Measurements from ENCODE around the gene EEFSEC. TPM values are rescaled to one million over a fixed set of nuclear protein-coding genes. Genes with fewer than 3 reads are reported as not detected.

EEFSEC gene
- total and polyA plus RNA-seq, 4 donors = 9.8 to 20.1 (median 11.6) TPM

DNA sequence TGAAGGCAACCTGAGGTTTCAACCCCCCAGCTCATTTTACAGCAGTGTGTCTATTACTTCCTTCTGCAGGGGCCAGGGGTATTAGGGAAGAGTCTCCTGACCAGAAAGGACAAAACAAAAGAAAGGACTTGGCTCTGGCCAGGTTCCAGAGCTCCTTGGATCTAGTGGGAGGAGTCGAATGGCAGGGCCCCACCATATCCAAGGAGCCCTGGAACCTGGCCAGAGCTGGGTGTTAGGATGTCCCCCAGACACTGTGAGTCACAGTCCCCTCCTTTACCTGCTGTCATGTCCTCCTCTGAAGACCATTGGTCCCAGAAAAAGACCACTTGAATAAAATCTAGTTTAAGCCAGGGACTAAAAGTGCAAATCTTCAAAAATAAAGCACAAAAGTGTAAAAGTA is 113.2 kb downstream of the EEFSEC start:
- DNase-seq (no peak), ATAC-seq (ENCODE audit: insufficient read depth, low FRiP score) (no peak)
- peaks cover 0 to 3% (median 0%) of the 10 kb centered on the region in 4 donors for H3K9me3 ChIP-seq (ENCODE audit: control insufficient read depth in 4 of 4, insufficient read depth in 3 of 4, low read length in 3 of 4)
- H3K9ac ChIP-seq (ENCODE audit: insufficient read depth in 1 of 2, low read length in 2 of 2) = no peak overlapping the region
- no peaks in the 10 kb centered on the region for H3K27me3 ChIP-seq (ENCODE audit: control insufficient read depth in 3 of 3, insufficient read depth in 3 of 3, low read length in 2 of 3)
- TF ChIP-seq, protein P1, sequence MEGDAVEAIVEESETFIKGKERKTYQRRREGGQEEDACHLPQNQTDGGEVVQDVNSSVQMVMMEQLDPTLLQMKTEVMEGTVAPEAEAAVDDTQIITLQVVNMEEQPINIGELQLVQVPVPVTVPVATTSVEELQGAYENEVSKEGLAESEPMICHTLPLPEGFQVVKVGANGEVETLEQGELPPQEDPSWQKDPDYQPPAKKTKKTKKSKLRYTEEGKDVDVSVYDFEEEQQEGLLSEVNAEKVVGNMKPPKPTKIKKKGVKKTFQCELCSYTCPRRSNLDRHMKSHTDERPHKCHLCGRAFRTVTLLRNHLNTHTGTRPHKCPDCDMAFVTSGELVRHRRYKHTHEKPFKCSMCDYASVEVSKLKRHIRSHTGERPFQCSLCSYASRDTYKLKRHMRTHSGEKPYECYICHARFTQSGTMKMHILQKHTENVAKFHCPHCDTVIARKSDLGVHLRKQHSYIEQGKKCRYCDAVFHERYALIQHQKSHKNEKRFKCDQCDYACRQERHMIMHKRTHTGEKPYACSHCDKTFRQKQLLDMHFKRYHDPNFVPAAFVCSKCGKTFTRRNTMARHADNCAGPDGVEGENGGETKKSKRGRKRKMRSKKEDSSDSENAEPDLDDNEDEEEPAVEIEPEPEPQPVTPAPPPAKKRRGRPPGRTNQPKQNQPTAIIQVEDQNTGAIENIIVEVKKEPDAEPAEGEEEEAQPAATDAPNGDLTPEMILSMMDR (IDR thresholded peaks at IDR 0.05; ENCODE audit: control extremely low read depth, extremely low read depth) = no peak
- peaks cover 3 to 19% (median 6%) of the 10 kb centered on the region in 4 donors for H3K36me3 ChIP-seq (ENCODE audit: control insufficient read depth in 4 of 4, insufficient read depth in 4 of 4, low read length in 4 of 4)
- H3K4me3 ChIP-seq = no peak overlapping the region
- H3K4me1 ChIP-seq (ENCODE audit: control insufficient read depth in 5 of 5, insufficient read depth in 5 of 5, low read length in 5 of 5) = peaks cover 0 to 13% (median 0%) of the 10 kb centered on the region in 5 donors
- H3K27ac ChIP-seq (ENCODE audit: low read depth in 1 of 2, low read length in 1 of 2) = no peak overlapping the region
- 38 to 67% methylated on average over 1 of the region's 1 CpG for WGBS, 2 donors

DNA sequence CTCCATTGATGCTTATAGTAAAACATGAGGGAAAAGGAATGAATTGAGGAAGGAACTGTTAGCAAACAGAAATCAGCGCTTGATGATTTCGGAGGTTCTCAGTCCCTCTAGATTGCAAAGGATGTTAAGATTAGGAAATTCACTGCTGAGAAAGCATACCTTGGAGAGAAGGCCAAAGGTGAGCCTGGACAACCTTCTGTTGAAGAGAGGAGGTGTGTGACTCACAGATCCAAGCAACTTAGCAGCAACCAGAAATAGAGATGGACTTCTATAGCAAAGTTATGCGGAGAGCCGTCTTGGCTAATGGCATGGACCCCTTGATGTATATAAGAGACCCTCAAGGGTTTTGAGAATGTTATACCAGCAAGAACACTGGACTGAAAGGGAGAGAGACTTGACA is 114.3 kb downstream of the EEFSEC start:
- 64 to 89% methylated on average over 4 of the region's 4 CpGs for WGBS, 2 donors
- Histone ChIP-seq H3K9ac (ENCODE audit: insufficient read depth in 1 of 2, low read length in 2 of 2) (no peak overlapping the region), H3K27me3 (ENCODE audit: control insufficient read depth in 3 of 3, insufficient read depth in 3 of 3, low read length in 2 of 3) (no peaks in the 10 kb centered on the region), H3K4me3 (no peak overlapping the region), H3K9me3 (ENCODE audit: control insufficient read depth in 4 of 4, insufficient read depth in 3 of 4, low read length in 3 of 4) (peaks cover 0 to 3% (median 0%) of the 10 kb centered on the region in 4 donors), H3K4me1 (ENCODE audit: control insufficient read depth in 5 of 5, insufficient read depth in 5 of 5, low read length in 5 of 5) (peaks cover 0 to 13% (median 0%) of the 10 kb centered on the region in 5 donors), H3K36me3 (ENCODE audit: control insufficient read depth in 4 of 4, insufficient read depth in 4 of 4, low read length in 4 of 4) (peaks cover 3 to 20% (median 6%) of the 10 kb centered on the region in 4 donors), H3K27ac (ENCODE audit: low read depth in 1 of 2, low read length in 1 of 2) (no peak overlapping the region)
- TF ChIP-seq, protein P1 (IDR thresholded peaks at IDR 0.05; ENCODE audit: control extremely low read depth, extremely low read depth) = no peak
- ATAC-seq (ENCODE audit: insufficient read depth, low FRiP score) (no peak), DNase-seq (no peak)

DNA sequence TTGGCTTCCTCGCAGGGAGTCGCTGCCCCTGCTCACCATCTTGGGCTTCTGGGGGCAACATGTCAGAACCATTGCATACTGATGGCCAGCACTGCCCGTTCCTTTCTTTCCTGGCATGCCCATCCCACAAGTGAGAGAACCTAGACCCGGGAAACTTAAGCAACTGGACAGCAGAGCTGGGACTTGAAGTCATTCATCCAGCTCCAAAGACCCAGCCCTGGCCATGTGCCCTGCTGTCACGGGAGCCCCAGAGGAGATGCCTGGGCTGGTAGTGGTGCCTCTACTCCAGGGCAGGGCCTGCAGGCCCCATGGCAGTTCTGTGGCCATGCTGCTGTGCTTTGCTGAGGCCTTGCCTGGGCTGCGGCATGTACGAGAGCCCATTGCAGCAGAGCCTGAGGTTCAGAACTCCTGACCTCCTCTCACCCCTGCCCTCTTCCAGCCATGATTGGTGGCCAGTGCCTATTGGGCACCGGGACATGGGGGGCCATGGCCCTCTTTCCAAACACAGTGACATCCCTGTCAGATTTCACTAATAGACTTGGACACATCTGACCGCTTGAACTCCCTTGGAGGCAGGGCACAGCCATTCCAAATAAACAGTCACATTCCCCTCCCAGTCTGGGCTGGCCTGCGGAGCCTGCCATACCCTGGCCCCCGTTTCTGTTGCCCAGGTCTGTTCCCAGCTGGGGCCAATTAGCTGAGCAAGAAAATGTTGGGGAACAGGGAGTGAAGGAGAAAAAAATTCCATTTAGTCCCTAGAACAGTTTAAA is 115.9 kb downstream of the EEFSEC start:
- Histone ChIP-seq H3K9ac (ENCODE audit: insufficient read depth in 1 of 2, low read length in 2 of 2) (no peak overlapping the region), H3K4me1 (ENCODE audit: control insufficient read depth in 5 of 5, insufficient read depth in 5 of 5, low read length in 5 of 5) (peaks cover 0 to 13% (median 1%) of the 10 kb centered on the region in 5 donors), H3K36me3 (ENCODE audit: control insufficient read depth in 4 of 4, insufficient read depth in 4 of 4, low read length in 4 of 4) (peaks cover 0 to 15% (median 5%) of the 10 kb centered on the region in 4 donors), H3K27ac (ENCODE audit: low read depth in 1 of 2, low read length in 1 of 2) (no peak overlapping the region), H3K9me3 (ENCODE audit: control insufficient read depth in 4 of 4, insufficient read depth in 3 of 4, low read length in 3 of 4) (peaks cover 0 to 3% (median 0%) of the 10 kb centered on the region in 4 donors), H3K4me3 (no peak overlapping the region), H3K27me3 (ENCODE audit: control insufficient read depth in 3 of 3, insufficient read depth in 3 of 3, low read length in 2 of 3) (no peaks in the 10 kb centered on the region)
- no peak for DNase-seq
- WGBS, 2 donors = 91 to 92% methylated on average over 11 of the region's 11 CpGs
- TF ChIP-seq, protein P1 (IDR thresholded peaks at IDR 0.05; ENCODE audit: control extremely low read depth, extremely low read depth) = no peak
- no peak for ATAC-seq (ENCODE audit: insufficient read depth, low FRiP score)

All from lung (tissue), 12 donors.